IPS-NIHi11 (cell line): ENCODE data around the gene MMS19.
A peak's percentile ranks its signal among the peaks of the same experiment; 100 is the strongest.
"Not testable (repeated sequence)": the region's sequence is repeated elsewhere in the genome, so short reads cannot be mapped to it uniquely, and the experiment has no call there.

Source experiments
- DNase-seq: peaks from one replicate; pipeline ENCODE4 v3.0.0; 2012; ENCODE audit warnings: mixed read lengths, low spot score

MMS19 gene

GRCh38 chr10:97498076-97498840 is at the start of gene MMS19:
MMS19 (minus strand) TSS chr10:97498422; CDS start chr10:97498384, 38 bp downstream.
- DNase-seq, result peak; percentile 99

DNA sequence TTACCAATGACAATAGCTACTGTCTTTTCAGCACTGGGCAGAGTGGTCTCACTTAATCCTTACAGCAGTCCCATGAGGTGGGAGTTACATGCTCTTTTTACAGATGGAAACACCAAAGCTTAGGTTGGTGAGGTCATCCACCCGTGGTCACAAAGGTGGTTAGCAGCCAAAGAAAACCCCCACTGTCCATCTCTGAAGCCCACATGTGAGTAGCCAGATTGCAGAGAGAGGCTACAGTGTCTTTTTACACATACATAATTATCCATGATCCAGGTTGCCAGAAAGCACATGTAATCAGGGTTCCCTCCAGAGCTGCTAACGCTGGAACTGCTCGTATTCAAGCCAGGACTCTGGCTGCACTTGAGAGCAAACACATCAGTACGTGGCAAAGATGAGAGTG is 49.7 kb upstream of the MMS19 start:
- DNase-seq, result no peak

DNA sequence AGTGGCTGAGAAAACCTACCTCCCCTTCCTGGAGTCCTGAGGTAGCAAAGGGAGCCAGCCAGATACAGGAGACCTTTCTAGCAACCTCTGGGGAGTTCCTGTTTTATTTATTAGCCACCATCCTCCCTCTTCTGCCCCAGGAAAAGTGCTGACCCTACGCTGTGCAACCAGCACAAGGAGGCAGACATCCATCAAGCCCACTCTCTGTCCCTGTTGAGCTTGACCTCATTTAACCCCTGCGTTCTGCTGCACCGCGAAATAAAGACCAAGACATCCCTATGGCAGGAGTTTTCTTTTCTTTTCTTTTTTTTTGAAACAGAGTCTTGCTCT is 49.0 kb upstream of the MMS19 start:
- no peak for DNase-seq

DNA sequence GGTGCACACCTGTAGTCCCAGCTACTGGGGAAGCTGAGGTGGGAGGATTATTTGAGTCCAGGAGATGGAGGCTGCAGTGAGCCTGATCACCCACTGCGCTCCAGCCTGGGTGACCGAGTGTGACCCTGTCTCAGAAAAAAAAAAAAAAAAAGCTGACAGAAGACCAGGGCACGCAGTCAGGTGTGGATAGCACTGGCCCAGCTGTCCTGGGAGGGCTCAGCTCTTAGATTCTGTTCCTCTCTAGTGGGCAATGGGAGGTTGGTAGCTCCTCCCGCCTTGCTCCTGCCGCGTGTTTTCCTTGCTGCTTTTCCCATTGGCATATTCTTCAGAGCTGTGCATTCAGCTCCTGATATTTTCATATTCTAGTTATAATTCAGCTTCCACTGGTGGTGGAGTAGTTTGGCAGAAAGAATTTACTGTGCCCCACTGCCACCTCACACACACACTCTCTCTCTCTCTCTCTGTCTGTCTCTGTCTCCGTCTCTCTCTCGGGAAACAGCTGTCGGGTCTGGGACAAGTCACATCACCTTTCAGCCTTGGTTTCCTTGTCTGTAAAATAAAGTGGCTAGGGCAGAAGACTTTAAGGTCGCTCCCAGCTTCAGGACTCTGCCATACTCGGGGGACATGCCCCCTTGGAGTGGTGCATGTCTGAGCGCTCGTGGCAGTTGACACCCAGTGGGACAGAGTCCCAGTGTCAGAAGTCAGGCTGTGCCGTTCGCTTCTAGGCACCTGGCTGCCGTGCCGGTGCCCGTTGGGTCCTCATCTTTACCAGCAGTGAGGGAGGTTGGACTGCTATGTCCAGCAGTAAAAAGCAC is 48.4 kb upstream of the MMS19 start:
- DNase-seq, result no peak

DNA sequence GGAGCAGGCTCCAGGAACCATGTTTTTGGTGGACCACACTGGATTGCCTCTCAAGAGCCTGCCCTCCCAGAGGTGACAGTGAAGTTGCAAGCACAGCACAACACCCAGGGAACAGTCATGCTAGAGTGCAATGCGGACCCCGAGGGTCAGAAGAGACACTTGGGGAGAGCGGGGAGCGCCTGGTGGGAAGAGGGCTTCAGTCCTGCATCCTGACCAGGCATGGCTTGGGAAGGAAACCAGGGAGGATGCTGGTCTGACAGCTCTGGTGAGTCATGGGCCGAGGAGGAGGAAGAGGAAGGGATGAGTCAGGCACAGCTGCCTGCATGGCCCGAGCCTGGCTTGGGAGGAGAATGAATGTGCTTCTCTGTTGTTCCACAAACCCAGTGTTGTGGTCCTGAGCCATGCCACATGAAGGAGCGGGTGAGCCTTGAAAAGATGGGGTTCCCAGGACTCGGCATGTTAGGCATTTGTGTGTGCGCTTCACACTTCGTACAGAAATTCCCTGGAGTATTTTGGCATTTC is 44.9 kb upstream of the MMS19 start:
- DNase-seq, result peak; percentile 54

DNA sequence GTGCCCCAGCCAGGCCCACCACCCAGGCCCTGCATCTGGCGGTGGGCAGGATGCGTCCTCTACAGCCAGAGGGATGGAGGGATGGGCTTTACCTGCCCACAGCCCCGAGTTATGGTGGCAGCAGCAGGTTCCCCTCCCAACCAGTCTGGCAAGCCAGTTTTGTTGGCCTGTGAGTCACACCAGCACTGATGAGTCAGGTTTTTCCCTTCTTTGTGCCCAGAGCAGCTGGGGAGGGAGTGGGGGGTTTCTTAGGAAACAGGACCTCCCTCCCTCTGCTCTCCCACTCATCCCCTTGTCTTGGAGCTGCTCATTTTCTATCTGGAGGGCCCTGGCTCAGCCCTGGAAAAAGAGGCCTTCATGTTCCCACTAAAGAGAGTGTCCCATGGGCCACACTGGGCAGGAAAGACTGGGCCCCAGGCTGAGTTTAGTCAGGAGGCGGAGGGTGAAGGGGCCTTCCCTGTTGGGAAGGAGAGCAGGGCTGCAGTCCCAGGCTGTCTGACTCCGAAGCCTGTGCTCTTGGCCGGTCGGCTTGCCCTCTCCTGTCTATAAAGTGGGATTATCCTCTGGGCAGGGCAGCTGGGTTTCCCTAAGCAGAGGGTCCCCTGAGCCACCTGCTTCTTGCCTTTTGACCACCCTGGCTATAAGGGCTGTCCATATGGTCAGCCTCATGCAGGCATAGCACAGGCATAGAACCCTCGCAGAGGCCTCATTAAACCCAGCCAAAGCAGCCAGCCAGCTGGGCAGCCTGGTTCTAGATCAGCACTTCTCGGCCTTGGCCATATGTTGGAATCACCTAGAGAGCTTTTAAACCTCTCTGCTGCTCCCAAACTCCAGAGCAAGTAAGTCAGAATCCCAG is 44.2 kb upstream of the MMS19 start:
- peak; percentile 56 for DNase-seq

GRCh38 chr10:97540669-97541500 is 42.7 kb upstream of the MMS19 start:
- DNase-seq, result no peak

GRCh38 chr10:97539523-97540200 is 41.4 kb upstream of the MMS19 start:
- peak; percentile 62 for DNase-seq

DNA sequence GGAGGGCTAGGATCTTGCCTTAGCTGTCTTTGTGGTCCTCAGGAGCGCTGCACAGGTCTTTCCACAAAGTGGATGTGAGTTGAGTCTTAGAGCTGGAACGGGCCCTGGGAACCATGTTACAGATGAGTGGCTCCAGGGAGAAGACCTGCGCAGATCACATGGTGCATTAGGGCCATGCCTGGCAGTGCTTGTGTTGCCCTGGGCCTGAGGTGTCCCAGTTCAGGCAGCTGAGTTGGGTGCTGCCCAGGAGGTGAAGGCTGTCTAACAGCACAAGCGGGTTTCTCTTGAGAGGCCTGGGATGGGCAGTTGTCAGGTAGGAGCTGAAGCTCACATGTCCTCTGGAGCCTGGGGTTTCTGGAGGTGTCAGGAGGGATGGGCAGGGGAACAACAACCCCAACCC is 40.6 kb upstream of the MMS19 start:
- DNase-seq, result no peak

- no peak for DNase-seq
These were observed 40.2 kb upstream of the MMS19 start for GRCh38 chr10:97538411-97538810.

GRCh38 chr10:97537186-97537869 is 39.1 kb upstream of the MMS19 start:
- DNase-seq, result no peak

DNA sequence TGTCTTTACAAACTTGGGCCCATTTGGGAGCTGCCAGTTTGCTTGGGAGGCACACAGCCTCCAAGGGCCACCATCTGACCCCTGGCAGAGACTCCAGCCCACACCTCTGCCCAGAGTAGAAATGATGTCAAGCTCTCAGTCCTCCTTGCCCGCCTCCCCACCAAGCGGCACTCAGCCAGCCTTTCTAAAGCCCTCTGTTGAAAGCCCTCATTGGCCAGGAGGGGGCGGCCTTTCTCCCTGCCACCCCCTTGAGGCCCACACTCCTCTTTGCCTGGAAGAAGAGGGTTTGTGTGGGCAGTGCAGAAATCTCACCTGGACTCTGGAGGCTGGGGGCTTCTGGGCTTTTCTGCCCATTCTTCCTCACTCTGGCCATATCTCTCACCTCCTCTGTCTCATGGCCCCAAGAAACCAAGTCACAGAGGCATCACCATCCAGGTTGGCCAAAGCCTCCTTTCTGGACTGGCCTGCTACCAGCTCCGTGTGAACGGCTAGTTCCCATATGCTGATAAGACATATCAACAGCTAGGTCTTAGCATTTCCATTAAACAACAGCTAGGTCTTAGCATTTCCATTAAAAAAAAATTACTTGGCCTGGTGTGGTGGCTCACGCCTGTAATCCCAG is 36.6 kb upstream of the MMS19 start:
- peak; percentile 82 for DNase-seq

GRCh38 chr10:97533888-97534287 is 35.7 kb upstream of the MMS19 start:
- no peak for DNase-seq

- DNase-seq, result peak; percentile 57
These were observed 34.9 kb upstream of the MMS19 start for GRCh38 chr10:97532935-97533671.

DNA sequence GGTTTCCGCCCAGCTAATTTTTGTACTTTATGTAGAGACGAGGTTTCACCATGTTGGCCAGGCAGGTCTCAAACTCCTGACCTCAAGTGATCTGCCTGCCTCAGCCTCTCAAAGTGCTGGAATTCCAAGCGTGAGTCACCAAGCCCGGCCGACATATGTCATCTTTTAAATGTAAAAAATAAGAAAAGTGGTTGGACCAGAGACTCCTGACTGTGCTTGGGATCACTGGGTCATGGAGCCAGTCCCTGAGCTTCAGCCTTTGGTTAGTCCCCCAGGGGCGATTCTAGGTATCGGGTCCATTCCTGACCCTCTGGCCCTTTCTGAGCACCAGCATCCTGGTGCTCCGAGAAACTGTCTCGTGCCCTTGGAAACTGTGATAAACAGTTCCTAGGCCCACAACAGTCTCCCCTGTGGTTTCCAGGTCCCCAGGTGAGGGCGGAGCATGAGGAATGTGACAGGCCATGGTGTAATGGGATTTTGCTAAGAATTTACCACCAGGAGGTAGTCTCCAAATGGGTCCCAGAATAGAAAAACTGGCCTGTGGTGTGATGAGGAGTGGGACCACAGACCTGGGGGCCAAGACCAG is 33.3 kb upstream of the MMS19 start:
- DNase-seq, result no peak

- no peak for DNase-seq
These were observed 31.7 kb upstream of the MMS19 start for GRCh38 chr10:97529685-97530465.

DNA sequence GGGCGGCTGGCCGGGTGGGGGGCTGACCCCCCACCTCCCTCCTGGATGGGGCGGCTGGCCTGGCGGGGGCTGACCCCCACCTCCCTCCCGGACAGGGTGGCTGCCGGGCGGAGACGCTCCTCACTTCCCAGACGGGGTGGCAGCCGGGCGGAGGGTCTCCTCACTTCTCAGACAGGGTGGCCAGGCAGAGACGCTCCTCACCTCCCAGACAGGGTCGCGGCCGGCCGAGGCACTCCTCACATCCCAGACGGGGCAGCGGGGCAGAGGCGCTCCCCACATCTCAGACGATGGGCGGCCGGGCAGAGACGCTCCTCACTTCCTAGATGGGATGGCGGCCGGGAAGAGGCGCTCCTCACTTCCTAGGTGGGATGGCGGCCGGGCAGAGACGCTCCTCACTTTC is 30.7 kb upstream of the MMS19 start:
- DNase-seq, result not testable (repeated sequence)

- no peak for DNase-seq
These were observed 27.5 kb upstream of the MMS19 start for GRCh38 chr10:97525683-97526110.
